GM19372 (cell line): ENCODE results near the gene NPAS3.

Experiments used
- ATAC-seq: cut with Tn5 transposase; IDR thresholded peaks from one replicate; pipeline ENCODE4 v1.9.1; 2021; ENCODE audit warnings: mild to moderate bottlenecking, low read depth, moderate library complexity; ENCODE audit not compliant: unreplicated experiment

Gene NPAS3

DNA sequence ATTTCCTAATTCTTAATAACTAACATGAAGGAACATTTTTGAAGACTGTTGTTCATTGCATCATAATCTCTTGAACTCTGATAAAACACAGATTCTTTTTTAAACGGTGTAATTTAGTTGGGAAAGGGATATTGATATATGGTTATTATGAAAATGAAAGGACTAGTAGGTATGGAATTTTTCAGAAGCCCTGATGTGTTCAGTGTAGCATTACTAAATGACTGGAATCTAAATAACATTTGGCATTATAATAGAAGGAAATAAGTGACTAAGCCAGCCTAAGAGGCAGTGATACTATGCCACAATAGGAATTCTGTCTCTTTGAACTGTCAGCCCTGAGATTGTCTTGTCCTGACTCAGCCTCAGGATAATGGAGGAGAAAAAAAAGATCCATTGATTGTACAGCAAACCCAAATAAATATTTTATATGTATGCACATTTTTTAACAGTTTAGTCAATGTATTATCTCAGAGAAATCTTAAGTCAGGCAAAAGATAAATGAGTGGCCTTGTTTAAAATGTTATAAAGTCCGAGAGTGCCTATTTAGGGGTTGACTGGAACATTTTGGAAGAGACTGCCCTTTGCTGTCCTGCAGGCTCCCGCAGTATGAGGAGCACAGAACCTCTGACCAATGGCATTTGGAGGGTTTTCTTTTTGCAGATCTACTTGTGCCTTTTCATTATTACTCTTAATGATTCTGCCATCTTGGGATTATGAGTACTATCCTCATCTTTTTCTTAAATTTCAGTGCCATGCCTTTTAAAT lies 741.0 kb downstream of the NPAS3 start:
- no peak for ATAC-seq

DNA sequence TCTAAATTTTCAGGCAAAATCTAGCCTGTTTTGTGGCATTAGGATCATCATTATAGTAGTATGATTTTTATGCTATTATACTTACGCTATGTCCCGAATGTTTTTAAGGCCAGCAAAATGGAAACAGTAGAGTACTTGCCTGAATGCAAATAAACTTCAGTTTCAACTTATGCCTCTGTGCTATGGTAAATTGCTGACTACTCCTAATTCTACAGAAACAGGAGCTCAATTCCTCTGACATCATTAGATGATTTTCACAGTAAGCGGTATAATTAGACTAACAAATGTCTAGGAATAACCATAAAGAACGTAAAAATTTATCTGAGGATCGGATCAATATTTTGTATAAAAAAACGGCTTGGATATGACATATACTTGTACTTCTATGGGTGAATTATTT lies 742.2 kb downstream of the NPAS3 start:
- no peak for ATAC-seq

DNA sequence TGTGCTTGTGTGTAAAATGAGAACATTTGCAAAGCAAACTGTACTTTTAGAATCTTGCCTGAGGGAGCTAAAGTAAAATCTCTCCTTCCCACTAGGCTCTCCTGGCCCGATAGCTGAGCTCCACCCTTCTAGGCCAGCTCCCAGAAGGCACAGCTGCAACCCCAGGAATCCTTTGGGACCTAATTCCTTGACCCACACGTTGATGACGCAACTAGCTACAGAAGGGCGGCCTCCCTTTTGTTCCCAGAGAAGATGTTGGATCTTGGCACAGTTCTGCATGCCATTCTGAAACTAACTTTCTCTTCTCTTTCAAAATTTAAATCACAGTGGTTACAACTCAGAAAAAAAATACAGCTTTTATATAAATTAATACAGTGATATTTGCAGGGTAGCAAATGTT lies 744.1 kb downstream of the NPAS3 start:
- no peak for ATAC-seq

GRCh38 chr14:33685026-33685425 lies 746.3 kb downstream of the NPAS3 start:
- ATAC-seq: no peak

DNA sequence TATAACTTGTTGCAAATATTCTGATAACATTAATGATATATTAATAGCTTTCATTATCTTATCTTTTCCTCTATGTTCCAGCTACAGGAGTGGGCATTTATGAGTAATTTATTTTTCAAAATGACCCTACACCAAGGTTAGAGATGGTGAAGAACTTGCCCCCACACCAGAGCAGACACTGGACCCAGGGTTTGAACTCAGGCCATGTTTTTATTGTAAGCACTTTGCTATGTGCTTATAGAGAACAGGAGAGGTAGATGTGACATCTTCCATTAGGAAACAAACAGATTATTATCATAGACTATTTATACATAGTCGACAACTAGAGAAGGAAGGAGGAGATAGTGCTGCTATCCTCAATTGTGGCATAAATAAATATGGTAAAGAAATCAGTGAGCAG lies 747.0 kb downstream of the NPAS3 start:
- ATAC-seq: no peak

DNA sequence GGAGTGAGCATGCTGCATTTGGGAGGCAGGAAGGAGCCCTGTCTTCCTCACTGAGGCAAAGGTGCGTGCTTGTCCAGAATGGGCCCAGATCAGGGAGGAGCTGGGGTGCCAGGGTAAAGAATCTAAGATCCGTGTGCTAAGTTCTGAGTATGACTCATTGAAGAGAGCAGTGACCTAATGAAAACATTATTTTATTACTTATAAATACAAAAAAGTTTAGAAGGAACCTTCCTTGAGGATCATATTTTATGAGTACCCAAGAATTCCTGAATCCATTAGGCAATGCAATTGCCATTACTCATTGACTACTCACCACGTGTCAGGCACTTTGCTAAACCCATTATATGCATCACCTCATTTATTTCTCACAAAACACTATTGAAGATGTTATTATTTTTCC lies 747.5 kb downstream of the NPAS3 start:
- ATAC-seq: no peak

DNA sequence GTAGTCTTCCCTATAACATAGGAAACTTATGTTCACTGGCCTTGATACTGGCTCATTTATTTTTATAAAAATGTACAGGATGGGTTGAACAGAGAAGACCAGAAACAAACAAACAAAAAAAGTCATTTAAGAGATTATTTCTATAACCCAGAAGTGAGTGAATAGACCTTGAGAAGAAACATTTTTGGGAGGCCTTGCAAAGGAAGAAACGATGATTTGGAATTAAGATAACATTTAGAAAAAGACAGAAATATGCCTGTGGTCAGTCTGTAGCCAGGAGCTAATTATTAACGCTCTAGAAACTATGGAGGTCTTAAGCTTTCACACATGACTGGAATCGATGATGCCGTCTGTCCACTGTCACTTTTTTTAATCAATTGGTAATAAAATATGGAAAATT lies 748.2 kb downstream of the NPAS3 start:
- no peak for ATAC-seq

- no peak for ATAC-seq
Observed at GRCh38 chr14:33689680-33690079, 751.0 kb downstream of the NPAS3 start.

DNA sequence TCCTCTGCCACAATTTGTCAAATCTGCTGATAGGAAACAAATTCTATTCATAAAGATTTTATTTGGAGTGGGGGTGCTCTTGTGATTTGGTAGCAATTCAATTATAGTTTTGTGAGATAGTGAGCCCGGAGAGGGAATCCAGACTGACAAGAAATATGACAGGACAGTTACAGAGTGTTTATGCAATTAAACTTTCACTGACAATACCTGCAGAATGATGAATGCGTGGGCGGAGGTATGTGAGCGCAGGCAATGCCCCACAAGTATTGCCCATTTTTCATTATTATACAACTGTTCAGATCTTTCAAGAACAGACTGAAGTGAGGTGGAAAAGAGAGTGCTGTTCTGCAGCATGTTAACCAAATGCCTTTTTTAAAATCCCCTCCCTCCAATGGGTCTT lies 753.2 kb downstream of the NPAS3 start:
- ATAC-seq: no peak

- ATAC-seq: no peak
Observed at GRCh38 chr14:33692762-33693161, 754.1 kb downstream of the NPAS3 start.

- ATAC-seq: no peak
Observed at GRCh38 chr14:33693237-33693636, 754.6 kb downstream of the NPAS3 start.

DNA sequence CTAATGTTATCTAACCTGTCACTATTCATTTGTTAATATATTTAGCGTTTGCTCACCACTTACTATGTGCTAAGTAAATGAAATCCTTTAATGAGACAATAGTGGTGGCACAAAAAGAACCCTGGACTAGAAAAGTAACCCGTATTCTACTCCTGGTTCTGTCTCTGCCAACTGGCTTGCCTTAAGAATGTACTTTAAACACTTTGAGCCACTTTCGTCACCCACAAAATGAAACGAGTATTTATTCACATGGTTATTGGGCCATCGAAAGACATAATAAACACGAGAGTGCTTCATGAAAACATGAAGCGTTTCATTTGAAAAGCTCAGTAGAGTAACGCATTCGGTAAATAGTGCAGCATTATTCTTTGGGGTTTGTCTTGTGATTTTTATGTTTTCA lies 757.5 kb downstream of the NPAS3 start:
- no peak for ATAC-seq

DNA sequence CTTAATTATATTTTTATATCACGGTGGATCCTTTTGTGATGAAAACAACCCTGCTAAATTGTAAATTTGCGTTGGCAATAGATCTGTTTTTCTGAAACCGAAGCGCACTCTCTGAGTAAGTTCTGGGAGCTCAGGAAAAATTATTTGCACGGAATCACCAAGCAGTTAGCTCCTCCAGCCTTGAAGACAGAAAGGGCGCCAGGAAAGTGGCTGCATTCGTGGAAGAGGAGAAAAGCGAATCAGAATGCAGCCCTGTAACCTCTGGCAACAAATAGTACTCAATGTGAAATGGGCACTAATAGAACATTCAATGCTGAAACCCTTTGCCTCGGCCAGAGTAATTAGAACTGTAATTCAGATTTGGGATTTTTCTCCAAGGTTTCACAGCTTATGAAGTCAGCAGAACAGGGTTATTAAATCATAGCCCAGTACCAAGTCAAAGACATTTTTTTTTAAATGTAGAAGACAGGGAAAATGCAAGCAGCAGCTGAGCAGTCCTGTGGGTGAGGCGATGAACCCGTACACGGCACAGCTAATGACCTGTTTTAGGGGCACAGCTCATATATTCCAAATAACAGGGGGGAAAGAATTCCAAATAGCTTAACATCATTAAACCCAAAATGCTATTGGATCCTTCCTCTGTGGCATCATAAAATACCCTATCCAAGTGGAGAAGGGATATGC lies 760.8 kb downstream of the NPAS3 start:
- ATAC-seq: no peak

DNA sequence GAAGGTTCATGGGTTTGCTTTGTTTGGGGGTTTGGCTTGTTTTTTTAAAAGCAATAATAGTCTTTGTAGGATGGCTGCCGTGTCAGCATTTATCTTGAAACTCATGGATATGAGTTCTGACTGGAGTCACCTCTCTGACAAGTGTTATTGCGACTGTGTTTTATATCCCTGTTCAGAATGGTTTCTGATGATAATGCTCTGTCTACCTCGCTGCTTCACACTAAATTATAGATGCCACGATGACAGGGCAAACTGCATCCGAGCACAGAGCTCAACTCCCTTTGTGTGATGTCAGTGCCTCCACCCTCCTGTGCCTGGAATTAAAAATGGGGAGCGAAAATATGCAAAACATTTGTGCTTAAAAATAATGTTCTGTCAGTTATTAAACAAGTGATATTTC lies 761.4 kb downstream of the NPAS3 start:
- ATAC-seq: no peak

DNA sequence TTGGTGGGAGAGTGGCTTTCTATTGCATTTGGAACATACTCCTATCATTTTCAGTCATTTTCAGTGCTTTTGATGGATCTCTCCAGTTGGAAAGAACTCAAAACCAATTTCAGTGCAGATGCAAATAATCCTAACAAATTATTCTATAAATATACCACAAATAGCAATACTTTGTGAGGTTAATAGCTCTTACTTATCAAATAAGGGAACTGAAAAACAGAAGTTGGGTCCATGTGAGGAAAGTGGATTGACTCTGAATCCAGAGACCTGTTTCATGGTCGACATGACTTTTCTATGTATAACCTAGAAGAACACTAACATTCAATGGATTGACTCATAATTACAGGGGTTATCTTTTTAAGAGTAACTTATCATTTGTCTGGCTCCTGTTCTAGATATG lies 763.6 kb downstream of the NPAS3 start:
- ATAC-seq: no peak

DNA sequence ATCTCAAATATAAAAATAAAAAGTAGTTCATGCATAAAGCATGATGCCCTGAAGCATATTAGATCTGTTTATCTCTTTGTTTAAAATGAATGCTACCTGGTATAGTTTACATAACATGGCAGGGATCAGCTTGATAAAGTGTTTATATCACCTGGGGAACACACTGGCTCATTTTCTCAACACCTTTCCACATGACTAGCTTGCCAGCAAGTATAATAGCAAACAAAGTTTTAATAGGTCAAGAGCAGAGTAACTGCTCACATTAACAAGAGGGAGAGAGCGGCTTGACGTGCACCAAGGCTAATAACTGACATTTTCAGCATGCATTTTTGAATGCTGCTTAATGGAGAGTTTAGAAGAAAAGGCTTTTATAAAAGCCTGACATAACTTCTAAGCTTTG lies 765.8 kb downstream of the NPAS3 start:
- ATAC-seq: no peak

GRCh38 chr14:33705490-33705889 lies 766.8 kb downstream of the NPAS3 start:
- ATAC-seq: no peak

DNA sequence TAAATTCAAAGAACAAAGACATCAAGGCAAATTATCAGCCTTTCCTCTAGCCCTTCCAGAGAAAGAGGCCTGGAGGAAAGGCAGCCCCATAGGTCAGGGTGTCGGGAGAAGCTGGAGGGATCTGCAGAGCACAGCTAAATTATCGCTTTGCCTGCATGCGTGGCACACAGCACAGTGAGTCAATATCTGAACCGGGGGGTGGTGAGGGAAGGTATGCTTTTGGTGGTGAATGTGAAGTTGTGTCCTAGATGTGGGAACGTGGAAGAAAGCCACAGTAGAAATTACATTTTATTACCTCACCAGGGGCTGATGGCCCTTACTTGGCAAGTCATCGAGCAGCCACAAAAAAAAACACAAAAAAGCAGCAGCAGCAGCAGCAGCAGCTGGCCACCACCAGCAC lies 769.0 kb downstream of the NPAS3 start:
- no peak for ATAC-seq

GRCh38 chr14:33709283-33709682 lies 770.6 kb downstream of the NPAS3 start:
- ATAC-seq: no peak

DNA sequence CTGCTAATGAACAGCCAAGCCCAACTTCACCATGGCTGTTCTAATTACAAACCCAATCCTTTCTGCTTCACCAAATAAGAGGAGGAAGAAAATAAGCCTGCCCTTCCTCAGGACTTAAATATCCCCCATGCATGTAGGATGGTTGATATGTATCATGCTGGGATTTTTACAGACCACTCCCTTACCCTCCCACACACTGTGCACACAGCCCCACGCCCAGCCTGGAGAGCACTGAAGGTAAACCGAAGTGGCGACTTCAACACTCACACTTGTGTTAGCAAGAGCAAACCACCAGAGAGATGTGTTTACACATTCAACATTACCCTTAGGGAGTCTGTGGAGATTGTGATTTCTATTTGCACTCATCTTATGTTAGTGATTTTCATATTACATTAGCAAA lies 771.0 kb downstream of the NPAS3 start:
- no peak for ATAC-seq

DNA sequence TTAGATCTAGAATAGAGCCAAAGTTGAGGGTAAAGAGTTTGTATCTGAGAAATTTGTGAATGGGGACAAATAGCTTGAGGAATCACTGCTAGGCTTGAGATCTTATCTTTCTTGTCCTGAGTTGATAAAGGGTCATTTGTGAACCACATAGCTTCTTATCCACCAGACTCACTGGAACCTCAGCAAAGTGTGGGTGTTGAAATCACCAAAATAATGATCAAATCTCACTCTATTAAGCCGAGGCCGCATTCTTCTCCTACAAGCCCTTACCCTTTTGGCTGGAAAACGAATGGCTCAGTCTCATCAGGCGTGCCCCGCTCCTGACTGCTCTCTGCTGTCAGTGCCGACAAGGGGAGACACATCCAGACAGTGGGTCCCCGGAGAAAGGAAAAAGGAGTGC lies 771.6 kb downstream of the NPAS3 start:
- no peak for ATAC-seq

GRCh38 chr14:33711194-33711593 lies 772.5 kb downstream of the NPAS3 start:
- ATAC-seq: no peak
